Fibroblast of the aortic adventitia (primary cell): ENCODE data around the gene CHIT1. TPM values are rescaled to one million over a fixed set of nuclear protein-coding genes. Genes with fewer than 3 reads are reported as not detected.
"Not testable (repeated sequence)": the region's sequence is repeated elsewhere in the genome, so short reads cannot be mapped to it uniquely, and the experiment has no call there.

Source experiments
- DNase-seq: peaks from one replicate; pipeline ENCODE4 v3.0.0-alpha.2; 2010; ENCODE audit warnings: low read depth
- H3K4me3 ChIP-seq: 2 replicates; pipeline ENCODE4 v1.5.1; 2011; ENCODE audit warnings: low read depth, mild to moderate bottlenecking, control low read depth, low read length, moderate library complexity
- total RNA-seq: library from RNA; depleted of rRNA; stranded (reverse); fragments of >200 nt; gene quantifications from 2 replicates; pipeline ENCODE4 v1.2.3, GENCODE V29; 2012; ENCODE audit warnings: low replicate concordance
- TF ChIP-seq, protein P1 (sequence below): IDR thresholded peaks from 2 replicates; pipeline ENCODE4 v1.5.1; 2011; ENCODE audit warnings: mild to moderate bottlenecking, low read length, control low read depth, inconsistent platforms; ENCODE audit not compliant: insufficient read depth

CHIT1 gene
- total RNA-seq, 1 donor: not detected

DNA sequence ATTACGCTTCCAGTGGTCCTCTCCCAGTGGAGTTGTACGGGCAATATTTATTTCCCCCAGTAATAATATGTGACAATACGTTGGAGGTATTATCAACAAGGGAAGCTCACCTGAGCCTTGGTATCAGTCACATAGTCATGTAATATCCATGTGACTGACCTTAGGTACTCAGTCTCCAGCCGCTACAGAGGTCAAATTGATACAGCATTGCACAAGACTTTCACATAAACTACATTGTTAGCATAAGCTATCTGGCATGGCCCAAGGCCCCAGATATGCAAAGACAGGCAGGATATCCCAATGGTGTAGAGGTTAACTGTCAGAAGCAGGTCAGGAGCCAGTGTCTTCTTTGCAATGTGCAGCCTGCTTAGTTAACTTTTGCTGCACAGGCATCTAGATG lies 15.3 kb upstream of the CHIT1 start:
- H3K4me3 ChIP-seq: no peak overlapping the region
- TF ChIP-seq, protein P1, sequence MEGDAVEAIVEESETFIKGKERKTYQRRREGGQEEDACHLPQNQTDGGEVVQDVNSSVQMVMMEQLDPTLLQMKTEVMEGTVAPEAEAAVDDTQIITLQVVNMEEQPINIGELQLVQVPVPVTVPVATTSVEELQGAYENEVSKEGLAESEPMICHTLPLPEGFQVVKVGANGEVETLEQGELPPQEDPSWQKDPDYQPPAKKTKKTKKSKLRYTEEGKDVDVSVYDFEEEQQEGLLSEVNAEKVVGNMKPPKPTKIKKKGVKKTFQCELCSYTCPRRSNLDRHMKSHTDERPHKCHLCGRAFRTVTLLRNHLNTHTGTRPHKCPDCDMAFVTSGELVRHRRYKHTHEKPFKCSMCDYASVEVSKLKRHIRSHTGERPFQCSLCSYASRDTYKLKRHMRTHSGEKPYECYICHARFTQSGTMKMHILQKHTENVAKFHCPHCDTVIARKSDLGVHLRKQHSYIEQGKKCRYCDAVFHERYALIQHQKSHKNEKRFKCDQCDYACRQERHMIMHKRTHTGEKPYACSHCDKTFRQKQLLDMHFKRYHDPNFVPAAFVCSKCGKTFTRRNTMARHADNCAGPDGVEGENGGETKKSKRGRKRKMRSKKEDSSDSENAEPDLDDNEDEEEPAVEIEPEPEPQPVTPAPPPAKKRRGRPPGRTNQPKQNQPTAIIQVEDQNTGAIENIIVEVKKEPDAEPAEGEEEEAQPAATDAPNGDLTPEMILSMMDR: no peak
- DNase-seq: no peak

DNA sequence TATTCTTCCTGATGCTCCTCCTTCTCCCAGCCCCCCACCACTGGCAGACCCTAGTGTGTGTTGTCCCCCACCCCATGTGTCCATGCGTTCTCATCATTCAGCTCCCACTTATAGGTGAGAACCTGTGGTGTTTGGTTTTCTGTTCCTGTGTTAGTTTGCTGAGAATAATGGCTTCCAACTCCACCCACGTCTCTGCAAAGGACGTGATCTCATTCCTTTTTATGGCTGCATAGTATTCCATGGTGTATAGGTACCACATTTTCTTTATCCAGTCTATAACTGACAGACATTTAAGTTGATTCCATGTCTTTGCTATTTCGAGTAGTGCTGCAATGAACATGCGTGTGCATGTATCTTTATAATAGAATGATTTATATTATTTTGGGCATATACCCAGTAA lies 12.2 kb upstream of the CHIT1 start:
- DNase-seq, H3K4me3 ChIP-seq: not testable (repeated sequence)

DNA sequence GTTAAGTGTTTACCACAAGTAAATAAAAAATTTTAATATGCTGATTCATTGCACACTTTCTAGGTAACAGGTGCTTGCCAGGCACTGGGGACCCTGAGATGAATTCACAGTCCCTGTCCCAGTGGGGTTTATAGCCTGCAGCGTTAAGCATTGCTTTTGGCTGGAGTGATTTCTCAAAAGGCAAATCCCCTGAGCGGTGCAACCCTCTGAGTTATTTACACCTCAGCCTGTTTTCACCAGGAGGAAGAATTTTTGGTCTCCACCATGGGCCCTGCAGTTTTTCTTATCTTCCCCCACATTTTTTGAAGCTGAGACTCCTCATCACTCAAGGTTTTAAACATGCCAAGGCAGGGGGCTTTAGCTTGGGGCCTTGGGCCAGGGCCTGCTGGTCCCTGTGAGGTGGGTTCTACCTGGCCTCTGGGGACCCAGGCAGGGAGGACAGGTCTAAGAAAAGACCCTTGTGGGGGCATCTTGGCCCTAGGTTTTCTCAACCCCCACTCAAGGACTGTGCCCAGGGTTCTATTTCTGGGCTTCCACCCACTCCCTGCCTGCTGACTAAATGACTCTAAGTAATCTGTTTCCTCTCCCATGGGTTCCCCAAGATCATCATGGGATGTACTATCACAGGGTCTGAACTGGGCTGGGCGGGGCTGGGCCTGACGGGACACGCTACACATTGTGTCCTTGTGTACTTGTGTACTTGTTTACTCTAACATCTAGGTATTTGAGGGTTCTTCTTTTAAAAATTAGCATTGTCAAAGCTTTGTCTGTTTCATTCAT lies 10.2 kb upstream of the CHIT1 start:
- DNase-seq: no peak
- TF ChIP-seq, protein P1: no peak
- H3K4me3 ChIP-seq: no peak overlapping the region

DNA sequence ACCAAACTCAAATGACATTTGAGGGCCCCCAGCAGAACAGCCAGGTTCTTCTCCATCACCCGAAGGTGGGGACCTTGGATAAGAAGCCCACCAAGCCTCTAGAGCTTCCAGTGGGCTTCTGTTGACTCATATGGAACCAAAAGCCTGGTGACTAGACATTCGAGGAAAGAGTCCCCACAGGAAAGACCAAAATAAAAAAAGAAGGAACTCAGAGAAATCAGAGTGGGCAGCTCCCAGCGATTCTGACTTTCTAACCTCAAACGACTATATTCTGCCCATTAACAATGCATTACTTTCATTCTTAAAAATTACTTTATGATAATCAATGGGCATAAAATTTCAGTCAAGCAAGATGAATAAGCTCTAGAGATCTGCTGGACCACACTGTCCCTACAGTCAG lies 9.6 kb upstream of the CHIT1 start:
- no peak overlapping the region for H3K4me3 ChIP-seq
- TF ChIP-seq, protein P1: no peak
- no peak for DNase-seq

DNA sequence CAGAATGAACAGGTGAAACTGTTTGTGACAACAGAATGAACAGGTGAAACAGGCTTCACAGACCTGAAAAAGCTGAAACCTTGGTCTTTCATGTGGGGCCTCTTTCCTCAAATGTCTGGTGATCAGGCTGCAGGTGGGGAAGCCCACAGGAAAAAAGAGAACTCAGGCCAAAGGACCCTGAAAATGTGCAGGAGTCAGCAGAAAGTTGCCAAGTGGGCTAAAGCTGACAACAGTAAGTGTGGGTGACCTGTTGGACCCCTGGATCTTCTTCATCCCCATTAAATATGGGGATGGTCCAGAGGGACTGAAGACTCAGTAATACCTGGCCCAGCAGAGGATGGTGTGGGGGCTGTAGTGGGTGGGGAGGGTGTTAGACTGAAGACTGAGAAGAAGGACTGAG lies 9.1 kb upstream of the CHIT1 start:
- no peak for DNase-seq
- no peak overlapping the region for H3K4me3 ChIP-seq
- TF ChIP-seq, protein P1: no peak

DNA sequence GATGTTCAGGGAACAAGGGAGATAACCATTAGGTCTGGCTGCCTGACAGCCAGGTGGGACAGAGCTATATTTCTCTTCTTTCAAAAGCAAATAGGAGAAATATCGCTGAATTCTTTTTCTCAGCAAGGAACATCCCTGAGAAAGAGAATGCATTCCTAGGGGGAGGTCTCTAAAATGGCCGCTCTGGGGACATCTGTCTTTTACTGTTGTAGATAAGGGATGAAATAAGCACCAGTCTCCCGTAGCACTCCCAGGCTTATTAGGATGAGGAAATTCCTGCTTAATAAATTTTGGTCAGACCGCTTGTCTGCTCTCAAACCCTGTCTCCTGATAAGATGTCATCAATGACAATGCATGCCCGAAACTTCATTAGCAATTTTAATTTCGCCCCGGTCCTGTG lies 5.4 kb upstream of the CHIT1 start:
- not testable (repeated sequence) for H3K4me3 ChIP-seq, DNase-seq

DNA sequence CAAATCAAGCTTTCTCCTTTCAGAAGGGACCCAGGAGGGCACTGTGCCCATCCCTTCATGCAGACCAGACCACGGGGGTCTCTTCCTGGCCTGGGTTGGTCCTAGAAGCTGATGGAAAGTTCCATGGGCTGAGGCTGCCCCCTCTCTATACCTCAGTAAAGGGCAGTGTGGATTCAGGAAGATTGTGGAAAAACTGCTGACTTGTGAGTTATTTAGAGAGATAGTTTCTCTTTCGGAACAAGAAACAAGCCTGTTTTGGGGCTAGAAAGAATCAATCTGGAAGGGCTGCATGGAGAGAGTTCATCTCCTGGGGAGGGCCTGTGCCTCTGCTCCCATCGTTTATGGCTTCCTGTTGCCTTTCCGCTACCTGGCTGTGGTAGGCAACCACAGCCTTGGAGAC lies 803 bp downstream of the CHIT1 start:
- H3K4me3 ChIP-seq: no peak overlapping the region
- TF ChIP-seq, protein P1: no peak
- DNase-seq: no peak
